ENCODE data around the gene ACOXL. TPM values are rescaled to one million over a fixed set of nuclear protein-coding genes. Genes with fewer than 3 reads are reported as not detected.

Gene ACOXL
- total and polyA plus RNA-seq, 2 donors (not counting 3 experiments of a cell fraction or from before 2014, with no cell fraction given), result not detected

DNA sequence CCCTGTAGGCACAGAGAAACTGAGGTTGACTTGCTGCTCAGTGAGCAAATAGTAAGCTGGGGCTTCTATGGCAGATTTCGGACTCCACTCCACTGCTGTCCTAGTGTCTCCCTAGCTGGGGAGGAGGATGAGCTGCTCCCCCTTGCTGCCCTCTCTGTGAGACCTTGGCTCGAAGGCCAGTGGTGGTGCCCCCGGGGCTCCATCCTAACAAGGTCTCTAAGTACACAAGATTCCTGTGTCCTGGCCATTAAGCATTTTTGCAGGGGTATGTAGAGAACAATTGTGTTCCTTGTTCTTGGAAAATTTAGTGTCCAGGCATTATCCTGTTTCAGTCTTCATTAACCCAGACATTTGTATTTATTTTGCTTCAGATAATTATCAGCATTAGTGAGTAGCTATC lies 367.0 kb downstream of the ACOXL start:
- no TSS peak for BruUV-seq (replicated peaks)

More for the DNA sequence above, 367.0 kb downstream of the ACOXL start:
- Histone ChIP-seq H3K9me3 (replicated peaks; ENCODE audit: control insufficient read depth, insufficient read depth, low read length) (no peaks in the 10 kb centered on the region), H3K79me2 (ENCODE audit: control insufficient read depth, insufficient read depth, low read length) (no peaks in the 10 kb centered on the region), H3K9ac (replicated peaks; ENCODE audit: extremely low read depth, insufficient read depth, low read length) (no peak overlapping the region), H2AFZ (ENCODE audit: low read depth, low read length) (no peak overlapping the region), H3K9me1 (replicated peaks; ENCODE audit: control insufficient read depth, extremely low read depth, insufficient read depth, low read length) (no peaks in the 10 kb centered on the region), H3K4me1 (ENCODE audit: control insufficient read depth, extremely low read depth, insufficient read depth, low read length) (no peaks in the 10 kb centered on the region), H3K4me2 (ENCODE audit: insufficient read depth, low read length) (no peak overlapping the region), H3K4me3 (replicated peaks in 1 of 3; ENCODE audit: insufficient read depth in 1 of 3, low read depth in 1 of 3, low read length in 3 of 3) (no peak overlapping the region), H3K27me3 (ENCODE audit: control insufficient read depth in 2 of 2, insufficient read depth in 2 of 2, low read length in 2 of 2) (peaks cover 22 to 26% of the 10 kb centered on the region in 2 experiments), H4K20me1 (replicated peaks; ENCODE audit: control insufficient read depth, extremely low read depth, insufficient read depth, low read length) (no peaks in the 10 kb centered on the region), H3K36me3 (ENCODE audit: control insufficient read depth in 2 of 2, extremely low read depth in 1 of 2, insufficient read depth in 2 of 2, low read length in 2 of 2) (no peaks in the 10 kb centered on the region), H3K27ac (ENCODE audit: insufficient read depth, low read depth, low read length) (no peak overlapping the region)
- ChIA-PET CTCF (interaction anchor here (1.2 to 1.5 kb wide), 2 partner anchors 9 to 18 kb away, joined by 3 read pairs; no protein-coding TSS in a partner anchor), POLR2A (no interaction called here)
- dilution Hi-C loops (cut with MboI; ENCODE audit: extremely low pct_ligation_motif_present, low sequenced_read_pairs) (no loop called here), intact Hi-C loops (cut with micrococcal nuclease) (no loop called here)
- no peak for FAIRE-seq
- TF ChIP-seq POLR2AphosphoS5 (IDR thresholded peaks at IDR 0.05; ENCODE audit: insufficient read depth, low read depth, low read length) (no peak), FOS (IDR thresholded peaks at IDR 0.05; ENCODE audit: borderline replicate concordance, insufficient read depth, low read length) (no peak), GATA2 (IDR thresholded peaks at IDR 0.05; ENCODE audit: insufficient read depth, insufficient read length, low read depth, low read length) (no peak), MYC (IDR thresholded peaks at IDR 0.05; ENCODE audit: low read depth, low read length) (no peak), JUN (IDR thresholded peaks at IDR 0.05; ENCODE audit: borderline replicate concordance, insufficient read depth, insufficient read length, low read depth) (no peak)
- TF ChIP-seq, protein P1, sequence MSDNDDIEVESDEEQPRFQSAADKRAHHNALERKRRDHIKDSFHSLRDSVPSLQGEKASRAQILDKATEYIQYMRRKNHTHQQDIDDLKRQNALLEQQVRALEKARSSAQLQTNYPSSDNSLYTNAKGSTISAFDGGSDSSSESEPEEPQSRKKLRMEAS (IDR thresholded peaks at IDR 0.05; ENCODE audit: insufficient read depth, insufficient read length), result no peak
- TF ChIP-seq, protein P2, sequence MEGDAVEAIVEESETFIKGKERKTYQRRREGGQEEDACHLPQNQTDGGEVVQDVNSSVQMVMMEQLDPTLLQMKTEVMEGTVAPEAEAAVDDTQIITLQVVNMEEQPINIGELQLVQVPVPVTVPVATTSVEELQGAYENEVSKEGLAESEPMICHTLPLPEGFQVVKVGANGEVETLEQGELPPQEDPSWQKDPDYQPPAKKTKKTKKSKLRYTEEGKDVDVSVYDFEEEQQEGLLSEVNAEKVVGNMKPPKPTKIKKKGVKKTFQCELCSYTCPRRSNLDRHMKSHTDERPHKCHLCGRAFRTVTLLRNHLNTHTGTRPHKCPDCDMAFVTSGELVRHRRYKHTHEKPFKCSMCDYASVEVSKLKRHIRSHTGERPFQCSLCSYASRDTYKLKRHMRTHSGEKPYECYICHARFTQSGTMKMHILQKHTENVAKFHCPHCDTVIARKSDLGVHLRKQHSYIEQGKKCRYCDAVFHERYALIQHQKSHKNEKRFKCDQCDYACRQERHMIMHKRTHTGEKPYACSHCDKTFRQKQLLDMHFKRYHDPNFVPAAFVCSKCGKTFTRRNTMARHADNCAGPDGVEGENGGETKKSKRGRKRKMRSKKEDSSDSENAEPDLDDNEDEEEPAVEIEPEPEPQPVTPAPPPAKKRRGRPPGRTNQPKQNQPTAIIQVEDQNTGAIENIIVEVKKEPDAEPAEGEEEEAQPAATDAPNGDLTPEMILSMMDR (IDR thresholded peaks at IDR 0.05; ENCODE audit: extremely low read depth in 1 of 2, insufficient read depth in 1 of 2, low read depth in 1 of 2, low read length in 2 of 2), result no peak
- DNase-seq (ENCODE audit: low read depth, low spot score), result no peak
